Activated CD4-positive, alpha-beta T cell treated with anti-CD3 and anti-CD28 coated beads for 48 hours (primary cell): ENCODE measurements around the gene PPP1R1B.

Experiments used
- DNase-seq: peaks from one replicate; pipeline ENCODE4 v3.0.0-alpha.2; 2020

The PPP1R1B gene

GRCh38 chr17:39617446-39618245 is 9.1 kb upstream of the PPP1R1B start:
- DNase-seq: peak; percentile 67

GRCh38 chr17:39618246-39618913 is 8.4 kb upstream of the PPP1R1B start:
- DNase-seq: no peak

- no peak for DNase-seq
These were observed 7.6 kb upstream of the PPP1R1B start for GRCh38 chr17:39618956-39619785.

GRCh38 chr17:39619786-39620101 is 7.0 kb upstream of the PPP1R1B start:
- DNase-seq: no peak

DNA sequence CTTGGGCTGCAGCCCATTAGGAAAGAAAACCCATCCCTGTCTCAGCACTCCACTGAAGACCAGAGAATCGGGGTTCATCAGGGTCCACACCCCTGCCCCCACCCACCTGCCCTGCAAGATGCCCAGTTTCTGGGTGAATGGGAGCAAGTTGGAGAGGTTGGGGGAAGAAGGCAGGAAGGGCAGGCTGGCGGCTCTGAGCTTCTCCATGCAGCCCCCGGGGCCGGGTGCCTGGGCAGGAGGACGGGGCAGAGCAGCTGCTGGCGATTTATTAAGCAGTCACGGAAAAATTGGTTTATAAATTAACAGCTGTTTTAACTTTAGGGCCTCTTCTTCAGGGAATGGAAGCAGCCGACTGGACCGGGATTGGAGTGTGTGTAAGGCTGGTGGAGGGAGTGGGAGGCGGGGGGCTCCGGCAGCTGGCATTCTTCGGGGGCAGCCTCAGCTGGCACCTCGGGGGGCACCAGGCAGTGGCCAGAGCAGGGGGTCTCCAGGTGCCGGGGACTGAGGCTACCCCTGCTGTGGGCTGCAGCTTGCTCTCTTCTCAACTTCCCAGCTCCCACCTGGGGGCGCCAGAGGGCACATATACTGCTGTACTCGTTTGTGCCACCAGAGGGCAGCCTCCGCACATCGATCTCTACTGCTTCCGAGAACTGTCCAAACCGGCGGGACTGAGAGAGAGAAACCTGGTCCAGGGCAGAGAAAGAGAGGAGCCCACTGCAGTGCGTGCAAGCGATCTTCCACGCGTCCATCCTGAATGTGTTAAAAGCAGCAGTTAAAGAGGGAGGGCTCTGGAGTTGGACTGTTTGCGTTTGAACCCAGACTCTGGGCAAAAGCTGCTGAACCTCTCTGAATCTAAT is 5.0 kb upstream of the PPP1R1B start:
- DNase-seq: peak; percentile 90

- DNase-seq: peak; percentile 69
These were observed 4.3 kb upstream of the PPP1R1B start for GRCh38 chr17:39622380-39623006.

- DNase-seq: peak; percentile 92
These were observed 3.3 kb upstream of the PPP1R1B start for GRCh38 chr17:39623356-39623950.

GRCh38 chr17:39624313-39624712 is 2.4 kb upstream of the PPP1R1B start:
- no peak for DNase-seq

GRCh38 chr17:39625198-39625785 is 1.5 kb upstream of the PPP1R1B start:
- DNase-seq: no peak

DNA sequence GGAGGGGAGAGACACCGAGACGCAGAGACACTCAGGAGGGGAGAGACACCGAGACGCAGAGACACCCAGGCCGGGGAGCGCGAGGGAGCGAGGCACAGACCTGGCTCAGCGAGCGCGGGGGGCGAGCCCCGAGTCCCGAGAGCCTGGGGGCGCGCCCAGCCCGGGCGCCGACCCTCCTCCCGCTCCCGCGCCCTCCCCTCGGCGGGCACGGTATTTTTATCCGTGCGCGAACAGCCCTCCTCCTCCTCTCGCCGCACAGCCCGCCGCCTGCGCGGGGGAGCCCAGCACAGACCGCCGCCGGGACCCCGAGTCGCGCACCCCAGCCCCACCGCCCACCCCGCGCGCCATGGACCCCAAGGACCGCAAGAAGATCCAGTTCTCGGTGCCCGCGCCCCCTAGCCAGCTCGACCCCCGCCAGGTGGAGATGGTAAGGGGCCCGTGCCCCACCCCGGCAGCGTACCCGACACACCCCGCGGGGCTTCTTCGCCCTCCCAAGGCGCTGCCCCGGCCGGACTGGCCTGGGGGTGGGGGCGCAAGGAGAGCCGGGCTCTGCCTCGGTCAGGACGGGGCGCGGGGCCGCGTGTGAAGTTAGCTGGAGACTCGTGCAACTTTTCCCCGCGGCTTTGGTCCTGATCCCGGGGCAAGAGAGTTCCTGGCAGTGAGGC is 427 bp downstream of the PPP1R1B start:
- DNase-seq: no peak

- no peak for DNase-seq
These were observed 1.2 kb downstream of the PPP1R1B start for GRCh38 chr17:39627712-39628516.

DNA sequence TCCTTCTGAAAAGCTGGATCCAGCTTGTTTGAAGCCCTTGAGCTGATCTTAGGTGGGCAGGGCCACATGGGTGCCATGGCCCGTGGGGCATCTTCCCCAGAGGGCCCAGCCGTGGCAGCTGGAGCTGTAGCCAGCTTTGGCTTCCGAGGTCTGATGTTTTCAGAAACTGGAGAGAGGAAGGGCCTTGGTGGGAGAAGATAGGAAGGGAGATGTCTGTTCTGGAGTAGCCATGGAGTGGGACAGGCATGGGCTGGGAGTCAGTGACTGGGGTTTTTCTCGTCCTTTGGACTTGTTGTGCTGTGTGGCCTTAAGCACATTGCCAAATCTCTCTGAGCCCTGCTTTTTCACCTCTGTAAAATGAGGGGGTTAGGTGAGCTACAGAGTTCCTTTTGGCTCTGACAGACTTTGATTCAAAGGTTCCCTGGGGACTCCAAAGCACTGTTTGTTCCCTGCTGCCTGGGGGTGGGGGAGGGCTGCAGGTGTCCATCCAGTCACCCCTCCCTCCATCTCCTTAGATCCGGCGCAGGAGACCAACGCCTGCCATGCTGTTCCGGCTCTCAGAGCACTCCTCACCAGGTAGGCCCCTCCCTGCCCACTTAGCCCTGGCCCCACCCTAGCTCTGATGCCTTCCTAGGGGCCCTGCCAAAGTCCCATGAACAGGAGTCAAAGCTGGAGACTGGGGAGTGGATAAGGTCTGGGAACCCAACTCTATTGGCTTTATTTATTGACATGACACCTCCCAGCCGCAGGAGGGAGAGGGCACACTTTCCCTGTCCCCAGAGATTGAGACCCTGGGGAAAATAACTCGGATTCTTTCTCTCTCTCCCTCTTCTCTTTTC is 2.1 kb downstream of the PPP1R1B start:
- DNase-seq: no peak

DNA sequence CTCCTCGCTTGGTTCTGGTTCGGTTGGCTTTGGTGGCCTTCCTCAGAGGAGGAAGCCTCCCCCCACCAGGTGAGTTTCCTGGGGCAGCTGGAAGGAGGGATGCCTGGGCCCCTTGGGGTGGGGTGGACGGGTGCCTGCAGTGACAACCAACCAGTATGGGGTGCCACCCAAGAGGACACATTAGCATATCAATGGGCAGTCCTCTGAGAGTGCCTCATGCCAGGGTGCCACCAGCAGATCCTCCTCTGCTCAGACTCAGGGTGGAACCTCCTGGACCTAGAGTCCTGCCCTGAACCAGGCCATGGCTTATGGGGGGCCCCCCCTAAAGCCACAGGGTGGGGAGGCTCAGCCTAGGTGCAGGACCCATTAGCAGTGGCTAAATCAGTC is 2.7 kb downstream of the PPP1R1B start:
- DNase-seq: no peak

- no peak for DNase-seq
These were observed 3.1 kb downstream of the PPP1R1B start for GRCh38 chr17:39629898-39630297.

DNA sequence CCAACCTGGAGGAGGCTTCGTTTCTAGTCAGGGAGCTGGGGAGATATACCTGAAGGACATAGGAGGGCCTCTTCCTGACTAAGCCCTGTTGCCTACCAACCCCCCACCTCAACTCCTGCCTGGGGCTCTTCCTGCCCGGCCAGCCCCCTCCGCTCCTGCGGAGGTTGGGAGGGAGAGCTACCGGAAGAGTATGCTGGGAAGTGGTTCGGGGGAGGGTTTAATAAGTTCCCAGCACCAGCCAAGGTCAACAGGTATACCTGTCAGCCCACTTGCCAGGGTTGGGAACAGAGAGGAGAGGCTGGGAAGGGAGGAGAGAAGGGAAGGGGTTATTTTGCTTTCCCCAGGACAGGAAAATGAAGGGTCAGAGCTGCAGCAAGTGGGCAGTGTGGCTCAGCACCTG is 4.7 kb downstream of the PPP1R1B start:
- DNase-seq: no peak

DNA sequence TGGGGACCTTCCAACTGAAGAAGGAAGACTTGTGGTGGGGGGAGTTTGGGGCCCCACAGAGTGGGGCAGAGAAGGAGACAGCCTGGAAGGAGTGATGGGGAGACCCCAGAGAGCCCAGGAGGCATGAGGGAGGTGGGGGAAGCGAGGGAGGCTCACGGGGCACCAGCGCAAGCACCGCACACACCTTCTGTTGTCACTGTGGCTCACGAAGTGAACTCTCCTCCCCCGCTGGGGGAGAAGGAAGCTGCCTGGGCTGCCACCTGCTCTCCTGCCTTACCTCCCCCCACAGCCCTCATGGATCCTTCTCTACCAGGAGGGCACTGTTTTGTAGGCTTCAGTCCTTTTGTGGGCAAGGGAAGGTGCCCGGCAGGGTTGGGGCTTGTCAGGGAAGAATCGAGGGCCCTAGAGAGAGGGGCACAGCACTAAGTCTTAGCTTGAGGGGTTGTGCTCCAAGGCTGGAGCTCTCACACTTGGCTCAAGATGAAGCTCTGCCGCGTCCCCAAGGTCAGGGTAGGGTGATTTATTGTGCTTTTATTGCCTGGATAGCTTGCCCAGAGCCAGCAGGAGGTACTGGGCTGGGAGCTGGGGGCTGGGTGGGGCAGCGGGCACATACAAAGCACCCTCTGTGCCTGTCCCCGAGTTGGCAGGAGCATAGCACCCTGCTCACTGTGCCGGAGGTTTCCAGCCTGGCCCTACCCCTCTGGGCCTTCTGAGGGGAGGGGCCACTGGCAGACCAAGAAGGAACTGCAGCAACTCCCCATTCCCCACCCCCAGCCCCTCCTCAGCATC is 5.6 kb downstream of the PPP1R1B start:
- no peak for DNase-seq

DNA sequence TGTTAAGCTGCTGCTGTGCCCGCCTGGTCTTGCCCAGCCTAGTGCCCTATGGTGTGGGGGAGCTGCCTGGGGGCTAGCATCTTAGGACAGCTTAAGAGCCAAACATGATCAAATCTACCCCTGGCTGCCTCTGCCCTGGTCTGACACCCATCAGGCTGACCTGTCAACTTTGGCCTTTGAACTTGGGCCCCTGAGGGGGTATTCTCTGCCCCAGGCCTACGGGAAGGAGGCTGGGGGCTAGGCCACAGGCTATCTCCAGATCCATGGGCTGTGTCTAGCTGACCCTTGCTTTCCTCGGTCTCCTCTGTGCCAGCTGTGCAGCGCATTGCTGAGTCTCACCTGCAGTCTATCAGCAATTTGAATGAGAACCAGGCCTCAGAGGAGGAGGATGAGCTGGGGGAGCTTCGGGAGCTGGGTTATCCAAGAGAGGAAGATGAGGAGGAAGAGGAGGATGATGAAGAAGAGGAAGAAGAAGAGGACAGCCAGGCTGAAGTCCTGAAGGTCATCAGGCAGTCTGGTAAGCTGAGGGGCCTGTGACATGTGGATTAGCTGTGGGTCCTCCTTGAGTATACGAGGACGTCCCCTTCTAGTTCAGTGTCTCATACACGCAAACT is 6.9 kb downstream of the PPP1R1B start:
- no peak for DNase-seq

- DNase-seq: peak; percentile 21
These were observed 7.7 kb downstream of the PPP1R1B start for GRCh38 chr17:39634384-39634871.
